HUDEP-2 (cell line): ENCODE results near the gene PIGS.

Experiments used
- DNase-seq, 76 experiments: peaks; one replicate each; lab custom pipeline; 2025; ENCODE audit not compliant: unreplicated experiment in 76 of 76; lab: John Stamatoyannopoulos, UW

PIGS gene

DNA sequence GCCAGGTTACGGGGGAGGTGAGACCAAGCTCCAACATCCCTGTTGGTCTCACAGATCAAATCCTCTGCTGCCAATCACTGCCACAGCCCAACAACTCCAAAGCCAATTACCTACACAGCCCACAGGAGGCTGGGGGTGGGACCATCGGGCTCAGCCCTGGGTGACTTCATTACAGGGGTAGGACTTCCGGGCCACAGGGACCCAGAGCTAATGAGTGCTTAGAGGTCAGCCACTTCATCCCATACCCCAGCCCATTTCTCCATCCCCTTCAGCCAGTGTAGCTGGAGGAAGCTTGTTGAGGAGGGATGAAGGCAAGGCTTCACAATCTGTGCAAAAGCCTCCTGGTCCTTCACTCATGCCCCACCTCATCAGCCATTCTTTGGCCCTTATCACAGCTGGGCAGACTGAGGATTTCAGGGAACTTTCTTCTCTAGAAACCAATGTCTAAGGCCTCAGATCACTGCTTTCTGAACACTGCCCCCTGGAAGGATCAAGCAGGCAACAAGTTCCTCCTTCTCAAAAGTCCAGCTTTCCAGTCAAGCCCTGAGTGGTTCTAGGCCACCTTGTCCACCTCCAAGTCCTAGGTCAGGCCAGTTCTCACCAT is 59.4 kb downstream of the PIGS start:
- no peak for DNase-seq

DNA sequence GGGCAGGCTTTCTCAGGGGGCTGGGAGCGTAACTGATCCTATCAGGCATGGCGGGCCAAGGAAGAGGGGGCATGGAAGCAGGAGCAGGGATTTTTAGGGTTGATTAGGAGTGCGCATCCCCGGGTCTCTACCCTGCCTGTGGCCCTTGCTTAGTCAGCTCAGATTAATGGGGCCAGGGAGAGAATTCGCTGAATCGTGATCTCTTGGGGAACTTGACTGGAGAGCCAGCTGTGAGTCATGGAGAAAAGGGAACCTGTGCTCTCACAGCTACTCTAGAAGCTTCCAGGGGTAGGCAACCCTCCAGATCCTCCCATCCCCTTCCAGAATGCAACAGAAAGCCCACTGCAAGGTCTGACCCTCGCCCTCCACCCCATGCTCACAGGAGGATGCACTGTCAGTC is 61.5 kb downstream of the PIGS start:
- DNase-seq, result no peak

DNA sequence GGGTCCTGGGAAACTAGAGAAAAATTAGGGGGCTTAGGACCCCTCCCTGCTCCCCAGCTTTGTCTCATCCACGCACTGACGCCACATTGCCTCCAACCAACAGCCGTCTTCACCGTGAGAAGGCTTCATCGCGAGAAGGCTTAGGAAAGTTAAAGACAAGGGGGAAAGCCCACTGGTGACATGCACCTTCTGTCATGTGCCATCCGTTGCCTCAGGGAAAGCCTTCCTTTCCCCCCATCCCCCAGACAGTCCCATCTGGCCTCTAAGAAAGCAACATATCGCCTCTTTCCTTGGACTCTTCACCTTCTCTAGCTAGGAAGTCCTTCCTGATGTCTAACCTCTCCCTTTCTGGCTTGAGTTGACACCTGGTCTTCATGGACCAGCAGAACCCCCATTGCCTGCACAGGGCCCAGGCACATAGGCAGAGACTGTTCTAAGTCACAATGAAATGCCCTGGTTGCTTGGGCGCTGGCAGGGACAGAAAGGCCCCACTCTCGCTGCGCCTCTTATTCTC is 63.1 kb downstream of the PIGS start:
- DNase-seq, result no peak

DNA sequence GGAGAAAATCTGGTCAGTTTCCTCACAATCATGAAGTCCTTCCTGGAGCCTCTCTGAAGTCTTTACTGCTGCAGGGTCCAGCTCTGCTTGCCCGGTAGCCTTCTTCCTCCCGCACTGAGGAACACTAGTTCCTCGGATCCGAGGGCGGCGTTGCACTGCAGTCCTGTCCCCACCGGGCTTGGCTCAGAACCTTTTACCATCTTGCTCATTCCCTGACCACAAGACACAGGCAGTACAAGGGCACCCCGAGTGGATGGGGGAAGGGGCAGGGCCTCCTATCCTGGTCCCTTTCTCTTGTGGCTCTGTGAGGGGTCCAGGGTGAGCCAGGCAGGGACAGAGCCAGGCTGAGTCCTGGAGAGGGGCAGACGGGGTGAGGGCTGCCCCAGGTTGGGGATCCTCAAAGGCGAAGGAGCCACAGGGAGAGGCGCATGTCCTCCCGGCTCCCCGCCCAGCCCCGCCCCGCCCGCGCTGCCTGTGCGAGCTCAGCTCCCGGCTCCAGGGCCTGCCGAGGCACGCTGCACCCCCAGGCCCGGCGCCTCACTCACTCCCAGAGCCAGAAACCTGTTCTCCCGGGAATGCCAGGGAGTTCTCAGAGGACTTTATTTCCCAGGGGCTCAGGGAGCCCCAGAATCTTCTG is 63.6 kb downstream of the PIGS start:
- DNase-seq, result no peak

DNA sequence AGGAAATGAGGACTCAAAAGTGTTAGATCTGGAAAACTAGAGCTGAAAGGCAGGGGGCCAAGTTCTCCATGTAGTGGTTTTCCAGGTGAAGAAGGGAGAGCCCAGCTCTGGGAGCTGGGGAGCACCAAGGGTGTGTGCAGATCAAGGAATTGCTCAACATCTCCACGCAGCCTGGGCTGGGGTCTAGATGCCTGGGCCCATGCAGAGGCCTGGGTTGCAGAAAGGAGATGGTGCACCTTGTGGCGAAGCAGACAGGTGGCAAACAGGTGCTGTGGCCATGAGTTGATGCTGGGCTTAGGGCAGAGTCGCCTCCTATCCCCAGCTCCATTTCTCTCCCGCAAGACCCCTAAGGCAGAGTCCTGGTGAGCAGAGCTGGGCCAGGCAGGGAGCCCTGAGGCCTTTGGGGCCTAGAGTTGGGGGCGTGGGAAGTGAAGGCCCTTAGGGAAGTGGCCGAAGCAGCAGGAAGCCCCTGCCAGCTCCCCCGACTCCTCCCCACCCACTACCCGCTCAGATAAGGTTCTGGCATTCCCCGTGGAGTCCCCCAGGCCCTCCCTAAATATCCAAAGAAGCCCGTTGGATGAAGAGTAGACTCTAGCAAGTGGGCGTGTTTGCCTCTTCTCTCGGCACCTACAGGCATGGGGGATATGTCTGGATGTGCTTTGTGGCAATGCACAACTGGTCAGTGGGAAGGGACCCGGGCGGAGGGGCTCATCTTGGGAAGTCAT is 64.4 kb downstream of the PIGS start:
- no peak for DNase-seq

DNA sequence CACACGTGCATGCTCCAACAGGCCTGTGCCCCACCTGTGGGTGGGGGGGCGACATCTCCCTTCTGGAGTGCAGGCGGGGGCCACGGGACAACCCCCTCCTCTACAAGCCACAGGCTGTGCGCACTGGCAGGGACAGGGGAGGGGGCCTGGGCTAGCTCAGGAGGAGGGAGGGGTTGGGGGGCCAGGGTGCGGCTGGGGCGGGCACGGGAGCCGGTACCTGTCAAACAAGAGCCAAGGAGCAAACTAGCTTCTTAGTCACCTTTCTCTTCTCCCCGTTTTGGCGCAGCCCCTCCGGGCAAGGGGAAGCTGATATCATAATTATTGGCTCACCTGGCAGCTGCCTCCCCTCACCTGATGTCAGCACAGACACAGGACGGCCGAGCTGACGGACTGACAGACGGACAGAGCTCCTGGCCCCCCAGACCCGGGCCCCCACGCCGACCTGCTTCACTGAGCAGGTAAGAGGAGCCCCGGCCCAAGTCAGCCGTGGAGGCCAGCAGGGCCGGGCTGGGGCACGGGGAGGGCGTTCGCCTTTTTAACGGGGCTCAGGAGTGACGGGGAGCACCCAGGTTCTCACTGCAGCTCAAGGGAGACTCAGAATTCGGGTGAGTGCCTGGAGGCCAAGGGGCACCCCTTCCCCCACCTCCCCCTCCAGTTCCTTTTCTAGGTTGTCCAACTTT is 65.2 kb downstream of the PIGS start, which contains the start of gene FOXN1:
Gene FOXN1, plus strand, starts transcription at position 363 of the 680 bp plus-strand sequence. CDS start 17,622 bp downstream, outside the sequence.
- no peak for DNase-seq

DNA sequence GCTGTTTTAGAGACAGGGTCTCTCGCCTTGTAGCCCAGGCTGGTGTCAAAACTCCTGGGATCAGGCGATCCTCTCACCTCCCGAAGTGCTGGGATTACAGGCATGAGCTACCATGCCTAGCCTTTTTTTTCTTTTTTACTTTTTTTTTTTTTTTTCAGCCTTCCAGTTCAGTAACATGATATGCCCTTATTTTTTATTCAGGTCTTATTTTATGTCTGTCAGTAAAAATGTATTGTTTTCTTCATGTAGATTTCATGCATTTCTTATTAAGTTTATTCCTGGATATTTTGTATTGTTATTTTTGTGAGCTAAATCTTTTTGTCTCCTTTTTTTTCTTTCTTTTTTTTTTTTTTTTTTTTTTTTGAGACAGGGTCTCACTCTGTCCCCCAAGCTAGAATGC is 67.9 kb downstream of the PIGS start:
- no peak for DNase-seq
